Left cardiac atrium (tissue), 4 donors: Measurements from ENCODE around the gene SBDS. TPM values are rescaled to one million over a fixed set of nuclear protein-coding genes. Genes with fewer than 3 reads are reported as not detected.

Experiments
- ATAC-seq, 2 donors: fragments of 200-7000 bp; cut with Tn5 transposase; one replicate each; pipeline ENCODE4 v1.9.1; 2020; ENCODE audit warnings: mild to moderate bottlenecking in 2 of 2, moderate library complexity in 2 of 2
- DNase-seq: peaks from one replicate; pipeline ENCODE4 v3.0.0-alpha.2; 2020
- intact Hi-C, 2 donors: fragments of 100-400 bp; cut with DNase I; formaldehyde crosslinking; loops; one replicate each; pipeline versions ENCODE4 v1.14.1 to v1.15.1; 2022 to 2023
- total RNA-seq, 2 donors: library from RNA; stranded (reverse); fragmentation: NEBNext Ultra II Directional; extraction: Animal tissue kit (Norgen Biotek cat#: 25700); gene quantifications; one replicate each; pipeline ENCODE4 v1.2.1, GENCODE V29; 2021
- donor health status: DM: no; HTN: yes; CAD: no.
- donor health status: DM: no; HTN: yes; CAD: no; lungs with severe emphysema.
- donor health status: DM: yes; HTN: yes; CAD: no.
- donor health status: Dilated cardiomyopathy.

SBDS gene
- total RNA-seq, 2 donors from 2014 or later = 147 to 216 TPM

GRCh38 chr7:66952343-66953043, 42.9 kb downstream of the SBDS start:
- intact Hi-C loops = no loop called here
- DNase-seq (peak; percentile 28), ATAC-seq (peak in 1 of 2 donors; percentile 47)

- DNase-seq (no peak), ATAC-seq (no peak)
- intact Hi-C loops = no loop called here
Measured at GRCh38 chr7:66950763-66951162, 44.6 kb downstream of the SBDS start.

DNA sequence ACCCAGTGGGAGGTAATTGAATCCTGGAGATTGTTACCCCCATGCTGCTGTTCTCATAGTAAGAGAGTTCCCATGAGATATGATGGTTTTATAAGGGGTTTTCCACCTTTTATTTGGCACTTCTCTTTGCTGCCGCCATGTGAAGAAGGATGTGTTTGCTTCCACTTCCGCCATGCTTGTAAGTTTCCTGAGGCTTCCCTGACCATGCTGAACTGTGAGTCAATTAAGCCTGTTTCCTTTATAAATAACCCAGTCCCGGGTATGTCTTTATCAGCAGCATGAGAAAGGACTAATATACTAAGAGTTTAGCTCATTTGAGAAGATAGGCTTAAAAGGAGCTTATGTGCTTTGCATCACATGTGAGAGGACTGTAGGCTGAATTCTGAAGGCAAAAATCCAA, 45.1 kb downstream of the SBDS start:
- ATAC-seq (no peak), DNase-seq (no peak)
- intact Hi-C loops = no loop called here

DNA sequence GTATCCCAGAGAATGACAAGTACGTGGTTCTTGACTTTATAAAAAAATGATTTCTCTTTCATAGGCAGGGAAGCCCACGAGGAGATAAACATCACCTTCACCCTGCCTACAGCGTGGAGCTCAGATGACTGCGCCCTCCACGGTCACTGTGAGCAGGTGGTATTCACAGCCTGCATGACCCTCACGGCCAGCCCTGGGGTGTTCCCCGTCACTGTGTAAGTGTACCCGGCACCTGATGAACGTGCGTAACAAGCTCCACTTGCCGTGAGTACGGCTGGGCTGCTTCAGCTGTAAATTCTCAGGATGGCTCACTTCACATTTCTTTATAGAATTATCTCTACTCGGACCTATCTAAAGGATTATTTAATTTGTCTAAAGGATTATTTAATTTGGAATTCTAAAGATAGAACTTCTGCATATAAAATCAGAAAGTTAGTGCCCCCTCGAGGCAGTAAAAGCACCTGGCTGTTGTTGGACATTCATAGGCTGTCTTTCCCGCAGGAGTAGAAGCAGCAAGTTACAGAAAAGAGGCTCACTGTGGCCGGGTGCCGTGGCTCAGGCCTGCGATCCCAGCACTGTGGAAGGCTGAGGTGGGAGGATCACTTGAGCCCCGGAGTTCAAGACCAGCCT, 46.8 kb downstream of the SBDS start:
- intact Hi-C loops = no loop called here
- no peak for DNase-seq
- ATAC-seq = no peak

DNA sequence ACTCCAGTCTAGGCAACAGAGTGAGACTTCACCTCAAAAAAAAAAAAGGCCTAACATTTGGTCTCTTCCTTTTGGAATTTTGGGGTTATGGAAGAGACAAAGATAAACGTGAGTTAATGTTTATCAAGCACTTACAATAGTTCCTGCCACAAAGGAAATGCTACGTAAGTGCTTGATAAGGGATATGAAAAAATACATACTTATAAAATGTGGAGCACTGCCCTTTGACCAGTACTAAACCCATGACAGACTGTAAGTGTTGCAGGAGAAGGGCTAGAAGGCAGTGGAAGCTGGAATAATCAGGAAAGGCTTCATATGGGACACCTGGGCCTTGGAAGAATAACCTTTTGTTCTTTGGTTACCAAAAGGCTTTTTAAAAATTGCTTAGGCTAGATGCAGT, 48.8 kb downstream of the SBDS start:
- ATAC-seq = no peak
- intact Hi-C loops = no loop called here

DNA sequence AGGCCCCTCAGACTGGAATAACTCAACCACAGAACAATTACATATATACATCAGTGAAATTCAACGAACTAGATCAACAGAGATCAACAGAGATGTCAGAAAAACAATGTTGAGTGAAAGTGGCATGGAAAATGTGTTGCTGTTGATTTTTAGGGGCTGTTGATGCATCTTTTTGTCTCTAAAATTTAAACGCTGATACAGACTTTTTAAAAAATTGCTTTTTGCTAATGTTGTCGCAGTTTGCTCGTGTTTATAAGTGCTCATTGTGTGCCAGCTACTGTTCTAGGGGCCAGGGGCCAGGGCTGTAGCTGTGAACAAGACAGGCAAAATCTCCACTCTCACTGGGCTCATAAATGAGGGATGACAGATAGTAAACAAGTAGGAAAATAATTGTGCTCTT, 56.1 kb downstream of the SBDS start:
- ATAC-seq (no peak), DNase-seq (no peak)
- intact Hi-C loops = no loop called here

More for the DNA sequence above, 48.8 kb downstream of the SBDS start:
- DNase-seq = no peak

DNA sequence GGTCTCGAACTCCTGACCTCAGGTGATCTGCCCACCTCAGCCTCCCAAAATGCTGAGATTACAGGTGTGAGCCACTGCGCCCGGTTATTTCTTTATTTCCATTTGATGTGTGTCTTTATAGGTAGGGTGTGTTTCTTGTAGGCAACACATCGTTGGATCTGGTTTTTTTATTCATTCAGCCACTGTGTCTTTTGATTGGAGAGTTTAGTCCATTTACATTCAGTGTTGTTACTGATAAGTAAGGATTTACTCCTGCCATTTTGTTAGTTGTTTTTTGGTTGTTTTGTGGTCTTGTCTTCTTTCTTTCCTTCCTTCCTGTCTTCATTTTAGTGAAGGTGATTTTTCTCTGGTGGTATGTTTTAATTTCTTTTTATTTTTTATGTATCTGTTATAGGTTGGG, 57.4 kb downstream of the SBDS start:
- ATAC-seq (no peak), DNase-seq (no peak)
- intact Hi-C loops = no loop called here

Other genes with a start within 250 kb of the SBDS start
- gene TMEM248, start 74.4 kb downstream of the SBDS start, total RNA-seq = 10 to 100 TPM; 53.6 to 64.1 TPM
- gene TYW1, start 1.2 kb upstream of the SBDS start, total RNA-seq = 10 to 100 TPM; 10.8 to 13.3 TPM